Measurements from ENCODE around the gene EML4.

Gene EML4

DNA sequence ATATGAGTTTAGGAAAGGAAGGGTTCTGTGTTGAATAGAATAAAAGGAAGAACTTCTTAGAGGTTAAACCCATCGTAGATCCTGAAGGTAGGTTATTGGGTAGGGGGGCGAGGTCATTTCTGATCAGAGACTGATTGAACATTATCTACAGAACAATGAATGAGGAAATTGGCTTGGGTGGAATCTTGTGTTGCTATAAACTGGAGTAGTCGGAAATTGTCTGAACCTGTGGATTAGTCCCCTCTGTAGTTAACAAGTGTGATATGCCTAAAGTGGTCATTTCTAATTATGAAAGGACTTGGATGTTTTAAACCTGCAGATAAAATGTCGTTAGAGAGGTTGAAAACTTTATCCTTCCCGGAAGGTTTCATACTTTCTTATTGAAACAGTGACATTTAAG lies 42.1 kb downstream of the EML4 start:
- no peak overlapping the region for H3K4me3 ChIP-seq (ENCODE audit: low read depth, low read length)
- DNase-seq (ENCODE audit: low read depth), result no peak

DNA sequence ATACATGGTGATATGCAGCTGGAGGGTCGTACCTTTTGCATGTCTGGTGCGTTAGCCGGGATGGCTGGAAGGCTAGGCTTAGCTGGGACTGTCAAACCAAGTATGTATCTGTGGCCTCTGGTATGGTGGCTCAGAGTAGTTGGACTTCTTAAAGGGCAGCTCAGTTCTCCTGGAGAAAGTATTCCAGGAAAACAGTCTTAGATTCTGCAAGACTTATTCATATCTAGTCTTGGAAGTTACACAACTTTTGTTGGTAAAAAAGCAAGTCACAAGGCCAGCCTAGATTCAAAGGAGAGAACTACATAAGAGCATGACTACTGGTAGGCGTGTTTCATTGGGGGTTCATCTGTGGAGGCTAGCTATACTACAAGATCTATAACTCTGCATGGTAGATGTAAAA lies 45.5 kb downstream of the EML4 start:
- no peak for DNase-seq (ENCODE audit: low read depth)
- no peak overlapping the region for H3K4me3 ChIP-seq (ENCODE audit: low read depth, low read length)

- no peak overlapping the region for H3K4me3 ChIP-seq (ENCODE audit: low read depth, low read length)
- DNase-seq (ENCODE audit: low read depth), result peak; percentile 45
These were observed 47.5 kb downstream of the EML4 start for GRCh38 chr2:42216694-42217093.

DNA sequence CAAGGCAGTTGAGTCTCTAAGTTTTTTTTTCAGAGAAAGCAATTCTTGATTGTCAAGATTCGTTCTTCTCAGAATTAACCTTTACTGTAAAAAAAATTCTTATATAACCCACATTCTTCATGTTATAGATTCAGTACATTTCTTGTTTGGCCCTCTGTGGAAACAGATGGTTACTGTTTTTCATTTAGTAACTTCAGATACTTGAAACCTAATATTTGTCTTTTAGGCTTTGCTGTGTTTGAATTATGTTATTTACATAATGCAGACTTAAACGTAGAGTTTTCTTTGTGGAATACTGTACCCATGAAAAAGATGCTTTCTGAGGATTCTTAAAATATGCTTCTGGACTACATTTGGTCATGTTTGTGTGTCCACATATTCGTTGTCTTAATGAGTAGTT lies 48.2 kb downstream of the EML4 start:
- no peak for DNase-seq (ENCODE audit: low read depth)
- no peak overlapping the region for H3K4me3 ChIP-seq (ENCODE audit: low read depth, low read length)

GRCh38 chr2:42217914-42218313 lies 48.8 kb downstream of the EML4 start:
- no peak for DNase-seq (ENCODE audit: low read depth)
- H3K4me3 ChIP-seq (ENCODE audit: low read depth, low read length), result no peak overlapping the region

DNA sequence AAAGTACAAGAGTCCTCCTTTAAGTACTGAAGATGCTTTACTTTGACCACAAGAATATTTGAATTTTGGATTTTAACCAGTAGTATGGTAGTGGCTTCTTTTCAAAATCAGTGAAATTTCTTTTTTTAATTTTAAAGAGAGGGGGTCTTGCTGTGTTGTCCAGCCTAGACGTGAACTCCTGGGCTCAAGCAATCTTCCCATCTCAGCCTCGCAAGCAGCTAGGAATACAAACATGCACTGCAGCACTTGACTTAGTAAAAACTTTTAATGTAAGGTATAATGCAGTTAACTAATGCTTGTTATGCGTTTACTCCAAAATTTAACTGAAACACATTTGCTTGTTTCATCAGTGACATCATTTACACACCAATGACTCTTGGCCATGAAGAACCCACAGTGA lies 49.6 kb downstream of the EML4 start:
- DNase-seq (ENCODE audit: low read depth), result no peak
- H3K4me3 ChIP-seq (ENCODE audit: low read depth, low read length), result no peak overlapping the region

- DNase-seq (ENCODE audit: low read depth), result no peak
- H3K4me3 ChIP-seq (ENCODE audit: low read depth, low read length), result no peak overlapping the region
These were observed 50.0 kb downstream of the EML4 start for GRCh38 chr2:42219160-42219559.

DNA sequence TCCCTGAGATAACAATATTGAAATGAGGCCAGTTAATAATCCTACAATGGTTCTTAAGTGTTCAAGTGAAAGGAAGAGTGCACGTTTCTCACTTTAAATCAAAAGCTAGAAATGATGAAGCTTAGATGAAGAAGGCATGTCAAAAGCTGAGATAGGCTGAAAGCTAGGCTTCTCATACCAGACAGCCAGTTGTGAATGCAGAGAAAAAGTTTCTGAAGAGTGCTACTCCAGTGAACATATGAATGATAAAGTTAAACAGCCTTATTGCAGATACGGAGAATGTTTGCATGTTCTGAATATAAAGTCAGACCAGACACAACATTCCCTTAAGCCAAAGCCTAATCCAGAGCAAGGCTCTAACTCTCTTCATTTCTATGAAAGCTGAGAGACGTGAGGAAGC lies 51.4 kb downstream of the EML4 start:
- H3K4me3 ChIP-seq (ENCODE audit: low read depth, low read length), result no peak overlapping the region
- DNase-seq (ENCODE audit: low read depth), result no peak

- no peak for DNase-seq (ENCODE audit: low read depth)
- no peak overlapping the region for H3K4me3 ChIP-seq (ENCODE audit: low read depth, low read length)
These were observed 54.1 kb downstream of the EML4 start for GRCh38 chr2:42223067-42223854.

DNA sequence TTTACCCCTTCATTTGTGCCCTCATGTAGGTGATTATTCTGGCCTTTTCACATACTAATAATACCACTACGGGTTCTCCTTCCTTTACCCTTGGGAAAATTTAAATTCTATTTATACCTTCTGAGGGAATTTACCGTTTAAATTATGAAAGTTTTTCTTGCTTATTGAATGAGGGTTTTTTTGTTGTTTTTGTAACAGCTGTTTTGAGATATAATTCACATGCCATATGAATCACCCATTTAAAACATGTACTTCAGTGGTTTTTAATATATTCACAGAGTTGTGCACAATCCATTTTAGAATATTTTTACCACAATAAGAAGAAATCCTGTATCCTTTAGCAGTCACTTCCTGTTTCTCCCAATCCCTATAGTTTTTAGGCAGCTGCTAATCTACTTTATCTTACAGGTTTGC lies 54.7 kb downstream of the EML4 start:
- no peak overlapping the region for H3K4me3 ChIP-seq (ENCODE audit: low read depth, low read length)

DNA sequence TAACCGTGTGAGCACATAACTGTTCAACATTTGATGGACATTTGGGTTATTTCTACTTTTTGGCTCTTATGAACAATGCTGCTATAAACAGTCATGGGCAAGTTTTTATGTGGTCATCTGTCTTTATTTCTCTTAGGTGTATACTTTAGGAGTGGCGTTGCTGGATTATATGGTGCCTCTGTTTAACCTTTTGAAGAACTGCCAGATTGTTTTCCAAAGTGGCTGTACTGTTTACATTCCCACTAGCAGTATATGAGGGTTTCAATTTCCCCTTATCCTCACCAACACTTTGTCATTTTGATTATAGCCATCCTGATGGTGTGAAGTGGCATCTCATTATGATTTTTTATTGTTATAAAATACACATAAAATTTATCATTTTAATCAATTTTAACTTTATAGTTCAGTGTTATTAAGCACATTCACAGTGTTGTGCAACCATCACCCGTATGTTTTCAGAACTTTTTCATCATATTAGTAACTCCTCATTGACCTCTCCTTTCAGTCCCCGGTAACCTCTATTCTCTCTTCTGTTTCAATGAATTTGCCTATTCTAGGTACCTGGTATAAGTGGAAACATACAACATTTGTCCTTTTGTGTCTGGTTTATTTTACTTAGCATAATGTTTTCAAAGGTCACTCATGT lies 55.4 kb downstream of the EML4 start:
- no peak for DNase-seq (ENCODE audit: low read depth)
- no peak overlapping the region for H3K4me3 ChIP-seq (ENCODE audit: low read depth, low read length)

More for the DNA sequence above, 54.7 kb downstream of the EML4 start:
- no peak for DNase-seq (ENCODE audit: low read depth)

DNA sequence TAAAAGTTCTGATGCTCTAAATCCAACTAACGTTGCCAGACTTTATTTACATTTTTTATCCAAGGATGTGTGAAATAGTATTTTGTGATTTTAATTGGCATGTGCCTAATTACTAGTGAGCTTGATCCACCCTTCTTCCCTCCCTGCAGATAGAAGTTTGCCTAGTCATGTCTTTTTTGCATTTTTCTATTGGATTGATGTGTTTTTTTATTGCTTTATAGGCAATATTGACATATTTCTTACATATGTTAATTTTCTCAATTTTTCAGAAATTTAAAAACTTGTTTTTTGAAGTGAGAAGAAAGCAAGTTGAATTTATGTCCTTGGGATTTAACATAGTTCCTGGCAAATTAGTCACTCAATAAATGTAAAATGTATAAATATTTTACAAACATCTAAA lies 56.4 kb downstream of the EML4 start:
- DNase-seq (ENCODE audit: low read depth), result no peak
- no peak overlapping the region for H3K4me3 ChIP-seq (ENCODE audit: low read depth, low read length)

GRCh38 chr2:42227491-42227890 lies 58.3 kb downstream of the EML4 start:
- H3K4me3 ChIP-seq (ENCODE audit: low read depth, low read length), result no peak overlapping the region
- no peak for DNase-seq (ENCODE audit: low read depth)

- no peak overlapping the region for H3K4me3 ChIP-seq (ENCODE audit: low read depth, low read length)
These were observed 58.9 kb downstream of the EML4 start for GRCh38 chr2:42228101-42228500.

DNA sequence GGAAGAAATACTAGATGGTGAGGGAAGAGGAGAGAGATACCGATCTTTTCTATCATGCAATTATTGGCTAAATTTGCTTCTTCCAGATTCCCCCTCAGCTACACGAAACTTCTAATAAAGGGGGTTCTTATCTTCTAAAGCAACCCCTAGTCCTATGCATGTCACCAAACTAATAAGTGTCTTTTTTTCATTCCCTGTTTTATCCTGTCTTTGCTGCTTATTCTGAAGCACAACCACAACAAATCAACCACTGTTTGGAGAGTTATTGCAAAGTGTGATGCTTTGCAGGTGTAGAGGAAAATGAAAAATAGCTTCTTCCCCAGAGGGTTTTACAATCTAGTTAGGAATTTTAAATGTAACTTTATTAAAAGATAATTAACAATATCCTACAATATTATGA lies 60.8 kb downstream of the EML4 start:
- H3K4me3 ChIP-seq (ENCODE audit: low read depth, low read length), result no peak overlapping the region
- DNase-seq (ENCODE audit: low read depth), result no peak

More at GRCh38 chr2:42228101-42228500, 58.9 kb downstream of the EML4 start:
- no peak for DNase-seq (ENCODE audit: low read depth)

GRCh38 chr2:42230891-42231290 lies 61.7 kb downstream of the EML4 start:
- DNase-seq (ENCODE audit: low read depth), result no peak
- no peak overlapping the region for H3K4me3 ChIP-seq (ENCODE audit: low read depth, low read length)

DNA sequence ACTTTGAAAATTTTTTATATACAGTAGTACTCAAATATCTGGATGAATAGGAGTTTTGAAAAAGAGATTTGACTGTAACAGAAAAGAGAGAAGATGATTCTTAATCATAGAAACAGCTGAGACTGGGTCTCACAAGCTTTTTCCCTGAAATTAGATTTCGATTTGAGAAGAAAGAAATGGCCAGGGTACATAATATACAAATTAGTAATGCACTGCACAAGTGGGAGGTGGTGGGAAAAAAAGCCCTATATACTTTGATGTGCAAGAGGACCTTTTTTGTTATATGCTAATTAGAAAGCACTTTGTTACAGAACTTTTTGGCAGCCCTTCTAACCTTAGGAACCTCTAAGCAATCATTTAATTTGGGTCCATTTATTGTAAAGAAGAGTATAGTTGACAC lies 62.9 kb downstream of the EML4 start:
- no peak overlapping the region for H3K4me3 ChIP-seq (ENCODE audit: low read depth, low read length)
- no peak for DNase-seq (ENCODE audit: low read depth)

- H3K4me3 ChIP-seq (ENCODE audit: low read depth, low read length), result no peak overlapping the region
- DNase-seq (ENCODE audit: low read depth), result no peak
These were observed 64.9 kb downstream of the EML4 start for GRCh38 chr2:42233976-42234441.

DNA sequence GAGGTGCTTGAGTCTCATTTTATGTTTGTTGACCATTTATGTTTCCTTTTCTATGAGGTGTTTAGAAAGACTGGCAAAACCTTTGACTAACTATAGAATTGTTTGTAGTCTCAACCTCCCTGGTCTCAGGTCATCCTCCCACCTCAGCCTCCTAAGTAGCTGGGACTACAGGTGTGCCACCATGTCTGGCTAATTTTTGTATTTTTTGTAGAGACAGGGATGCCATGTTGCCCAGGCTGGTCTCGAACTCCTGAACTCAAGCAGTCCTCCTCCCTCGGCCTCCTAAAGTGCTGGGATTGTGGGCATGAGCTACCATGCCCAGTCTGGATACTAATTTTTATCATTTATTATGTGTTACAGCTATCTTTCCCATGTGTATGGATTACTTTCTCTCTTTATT lies 67.8 kb downstream of the EML4 start:
- H3K4me3 ChIP-seq (ENCODE audit: low read depth, low read length), result no peak overlapping the region
- DNase-seq (ENCODE audit: low read depth), result no peak

GRCh38 chr2:42238644-42239288 lies 69.6 kb downstream of the EML4 start:
- no peak overlapping the region for H3K4me3 ChIP-seq (ENCODE audit: low read depth, low read length)
- DNase-seq (ENCODE audit: low read depth), result no peak

- no peak for DNase-seq (ENCODE audit: low read depth)
These were observed 70.1 kb downstream of the EML4 start for GRCh38 chr2:42239289-42239661.

More at GRCh38 chr2:42239289-42239661, 70.1 kb downstream of the EML4 start:
- no peak overlapping the region for H3K4me3 ChIP-seq (ENCODE audit: low read depth, low read length)

Measured in skeletal muscle cell (primary cell).